ENCODE results near the gene LAMB1. TPM values are rescaled to one million over a fixed set of nuclear protein-coding genes. Genes with fewer than 3 reads are reported as not detected.
A peak's percentile ranks its signal among the peaks of the same experiment; 100 is the strongest.

Gene LAMB1
- total and polyA plus RNA-seq, 2 of the 13 experiments (the other 11 are each of a cell fraction or from before 2014, with no cell fraction given): 109 to 124 TPM

GRCh38 chr7:108028111-108028510 lies 25.1 kb upstream of the LAMB1 start (continued):
- TF ChIP-seq ZNF407 (CRISPR knock-in tag; IDR thresholded peaks at IDR 0.05; ENCODE audit: not compliant biosample characterization) (no peak), ZMYM3 (CRISPR knock-in tag; IDR thresholded peaks at IDR 0.05) (no peak), RBM22 (optimal IDR thresholded peaks at IDR 0.05; ENCODE audit: low read length) (no peak), IKZF4 (CRISPR knock-in tag; IDR thresholded peaks at IDR 0.05; ENCODE audit: borderline replicate concordance, low read depth, not compliant biosample characterization) (no peak), ARNT2 (CRISPR knock-in tag; IDR thresholded peaks at IDR 0.05; ENCODE audit: low read depth) (no peak), POGZ (CRISPR knock-in tag; IDR thresholded peaks at IDR 0.05) (no peak), ISL2 (CRISPR knock-in tag; IDR thresholded peaks at IDR 0.05) (peak; percentile 44; the same call in 1 of the 2 replicates), ZNF577 (CRISPR knock-in tag; IDR thresholded peaks at IDR 0.05; ENCODE audit: borderline replicate concordance, low read depth) (no peak), ARID3A (IDR thresholded peaks at IDR 0.05; ENCODE audit: low read depth, low read length) (peak; percentile 75), FOSL2 (CRISPR knock-in tag; IDR thresholded peaks at IDR 0.05) (peak; percentile 41; the same call in 1 of the 2 replicates), ZNF703 (CRISPR knock-in tag; IDR thresholded peaks at IDR 0.05; ENCODE audit: borderline replicate concordance) (peak; percentile 43; the same call in 1 of the 2 replicates), ZNF607 (CRISPR knock-in tag; IDR thresholded peaks at IDR 0.05; ENCODE audit: borderline replicate concordance) (no peak), ZBTB42 (CRISPR knock-in tag; IDR thresholded peaks at IDR 0.05) (no peak), SP5 (CRISPR knock-in tag; IDR thresholded peaks at IDR 0.05; ENCODE audit: borderline replicate concordance, low read depth) (peak; percentile 98), ZNF205 (CRISPR knock-in tag; IDR thresholded peaks at IDR 0.05) (no peak), ZBTB37 (CRISPR knock-in tag; IDR thresholded peaks at IDR 0.05) (no peak), ZBTB46 (CRISPR knock-in tag; IDR thresholded peaks at IDR 0.05; ENCODE audit: borderline replicate concordance) (no peak)

Data from HepG2 (cell line).